ENCODE results near the gene AMPD3. TPM values are rescaled to one million over a fixed set of nuclear protein-coding genes. Genes with fewer than 3 reads are reported as not detected.

Gene AMPD3
- total and polyA plus RNA-seq, 9 donors: 2.0 to 9.3 (median 6.8) TPM

DNA sequence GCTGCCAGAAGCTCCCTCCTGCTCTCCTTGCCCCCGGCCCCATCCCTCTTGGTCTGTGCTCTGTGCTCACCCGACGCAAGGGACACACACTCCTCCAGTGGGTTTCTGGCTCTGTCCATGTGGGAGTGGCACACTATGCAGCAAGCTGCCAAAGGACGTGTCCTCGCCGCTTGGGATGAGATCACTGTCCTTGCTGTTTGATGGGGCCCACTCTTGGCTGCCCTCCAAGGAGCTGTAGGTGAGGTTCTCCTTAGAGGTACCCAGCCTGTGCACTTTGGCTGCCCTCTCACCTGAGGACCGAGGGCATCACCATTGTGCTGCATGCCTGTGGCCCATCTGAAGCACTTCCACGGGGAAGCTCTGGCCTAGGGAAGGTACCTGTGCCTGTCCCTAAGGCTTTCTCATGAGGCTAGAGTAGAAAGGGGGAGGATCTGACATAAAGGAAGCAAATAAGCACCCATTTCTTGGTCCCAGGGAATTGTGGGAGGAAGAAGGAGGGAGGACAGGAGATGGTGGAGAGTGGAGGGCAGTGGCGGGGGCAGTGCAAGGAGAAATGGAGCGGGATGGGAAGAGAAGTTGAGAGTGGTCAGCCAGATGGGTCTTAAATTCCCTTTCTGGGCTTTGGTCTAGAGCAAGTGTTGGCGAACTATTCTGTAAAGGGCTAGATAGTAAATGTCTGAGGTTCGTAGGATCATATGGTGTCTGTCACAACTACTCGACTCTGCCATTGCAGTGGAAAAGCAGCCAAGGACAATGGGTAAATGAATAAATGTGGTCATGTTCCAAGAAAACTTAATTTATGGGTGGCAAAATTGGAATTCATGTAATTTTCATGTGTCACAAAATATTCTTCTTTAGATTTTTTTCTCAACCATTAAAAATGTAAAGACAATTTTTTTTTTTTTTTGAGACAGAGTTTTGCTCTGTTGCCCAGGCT is 47.0 kb upstream of the AMPD3 start:
- DNase-seq: no peak

DNA sequence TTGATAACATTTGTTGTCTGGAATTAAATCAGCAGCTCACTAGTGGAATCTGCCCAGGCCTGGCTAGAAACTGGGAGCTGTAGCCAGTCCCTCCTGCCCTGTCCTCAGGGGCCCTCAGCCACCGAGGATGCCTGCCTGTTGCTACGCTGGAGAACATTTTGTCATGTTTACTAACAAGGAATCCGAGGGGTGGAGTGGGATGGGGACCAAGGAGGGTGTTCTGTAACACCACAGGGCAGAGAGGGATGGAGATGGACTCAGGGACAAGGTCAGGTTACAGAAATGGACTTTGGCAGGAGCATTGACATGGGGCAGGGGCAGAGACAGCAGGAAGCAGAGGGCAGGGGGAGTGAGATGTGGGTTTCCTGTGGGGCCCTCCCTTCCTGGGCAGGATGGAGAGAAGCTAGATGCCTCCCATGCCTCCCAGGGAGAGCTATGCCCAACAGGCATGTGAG is 45.8 kb upstream of the AMPD3 start:
- H3K36me3 ChIP-seq: no peaks in the 10 kb centered on the region
- no peak for DNase-seq
- no peak overlapping the region for H3K27ac ChIP-seq
- no peak overlapping the region for H3K4me3 ChIP-seq
- no peaks in the 10 kb centered on the region for H3K9me3 ChIP-seq
- no peaks in the 10 kb centered on the region for H3K27me3 ChIP-seq
- 48 to 75% (median 63%) methylated on average over 3 of the region's 3 CpGs for WGBS, 3 donors
- no peak for TF ChIP-seq POLR2A (IDR thresholded peaks at IDR 0.05)
- TF ChIP-seq, protein P1, sequence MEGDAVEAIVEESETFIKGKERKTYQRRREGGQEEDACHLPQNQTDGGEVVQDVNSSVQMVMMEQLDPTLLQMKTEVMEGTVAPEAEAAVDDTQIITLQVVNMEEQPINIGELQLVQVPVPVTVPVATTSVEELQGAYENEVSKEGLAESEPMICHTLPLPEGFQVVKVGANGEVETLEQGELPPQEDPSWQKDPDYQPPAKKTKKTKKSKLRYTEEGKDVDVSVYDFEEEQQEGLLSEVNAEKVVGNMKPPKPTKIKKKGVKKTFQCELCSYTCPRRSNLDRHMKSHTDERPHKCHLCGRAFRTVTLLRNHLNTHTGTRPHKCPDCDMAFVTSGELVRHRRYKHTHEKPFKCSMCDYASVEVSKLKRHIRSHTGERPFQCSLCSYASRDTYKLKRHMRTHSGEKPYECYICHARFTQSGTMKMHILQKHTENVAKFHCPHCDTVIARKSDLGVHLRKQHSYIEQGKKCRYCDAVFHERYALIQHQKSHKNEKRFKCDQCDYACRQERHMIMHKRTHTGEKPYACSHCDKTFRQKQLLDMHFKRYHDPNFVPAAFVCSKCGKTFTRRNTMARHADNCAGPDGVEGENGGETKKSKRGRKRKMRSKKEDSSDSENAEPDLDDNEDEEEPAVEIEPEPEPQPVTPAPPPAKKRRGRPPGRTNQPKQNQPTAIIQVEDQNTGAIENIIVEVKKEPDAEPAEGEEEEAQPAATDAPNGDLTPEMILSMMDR (IDR thresholded peaks at IDR 0.05): no peak
- no peaks in the 10 kb centered on the region for H3K4me1 ChIP-seq (ENCODE audit: insufficient read depth)
- intact Hi-C loops (cut with DNase I): loop anchor here in 3 of 4 donors (5.0 kb wide), 1 partner anchor 328 kb away; no protein-coding TSS in a partner anchor

More for the DNA sequence above, 47.0 kb upstream of the AMPD3 start:
- Histone ChIP-seq H3K9me3 (no peaks in the 10 kb centered on the region), H3K27ac (no peak overlapping the region), H3K4me3 (no peak overlapping the region), H3K27me3 (no peaks in the 10 kb centered on the region), H3K36me3 (no peaks in the 10 kb centered on the region), H3K4me1 (ENCODE audit: insufficient read depth) (no peaks in the 10 kb centered on the region)
- WGBS, 3 donors: 87 to 89% (median 89%) methylated on average over 13 of the region's 13 CpGs
- no peak for TF ChIP-seq EP300 (IDR thresholded peaks at IDR 0.05)
- TF ChIP-seq POLR2A (IDR thresholded peaks at IDR 0.05): no peak
- TF ChIP-seq, protein P1 (IDR thresholded peaks at IDR 0.05): no peak
- intact Hi-C loops (cut with DNase I): loop anchor here (2.0 to 5.0 kb wide), 2 partner anchors 327 to 329 kb away; no protein-coding TSS in a partner anchor

DNA sequence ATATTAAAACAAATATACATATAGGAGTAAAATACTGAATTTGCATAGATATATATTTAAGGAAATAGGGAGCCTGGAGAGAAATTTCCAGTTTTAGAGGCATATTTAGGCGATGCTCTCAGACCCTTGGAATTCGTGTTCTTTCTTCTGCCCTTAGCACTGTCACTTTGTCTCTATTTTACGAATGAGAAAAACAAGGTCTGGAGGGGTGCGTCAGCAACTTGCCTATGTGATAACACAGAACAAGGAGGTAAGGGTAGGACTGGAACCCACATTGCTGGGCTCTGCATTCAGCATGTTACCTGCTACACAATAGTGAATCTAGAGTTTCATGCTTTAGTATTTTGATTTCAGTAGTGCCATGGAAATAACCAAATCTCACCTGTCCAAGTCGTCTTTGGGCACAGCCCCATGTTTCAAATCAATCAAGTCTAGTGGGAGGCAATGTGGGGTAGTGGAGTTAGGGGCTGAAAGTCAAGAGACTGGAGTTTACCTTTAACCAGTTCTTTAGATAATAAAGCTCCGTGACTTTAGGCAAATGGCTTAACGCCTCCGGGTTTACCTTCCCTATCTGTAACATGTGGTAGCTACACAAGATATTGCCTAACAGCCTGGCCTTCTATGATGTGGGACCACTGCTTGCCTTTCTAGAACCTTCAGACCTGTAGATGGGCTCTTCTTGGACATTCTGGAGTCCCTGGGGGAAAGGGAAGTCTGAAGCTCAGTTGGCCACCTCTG is 44.8 kb upstream of the AMPD3 start:
- intact Hi-C loops (cut with DNase I): no loop called here
- H3K27me3 ChIP-seq: no peaks in the 10 kb centered on the region
- TF ChIP-seq POLR2A (IDR thresholded peaks at IDR 0.05) (no peak), EP300 (IDR thresholded peaks at IDR 0.05) (no peak)
- TF ChIP-seq, protein P1 (IDR thresholded peaks at IDR 0.05): no peak

DNA sequence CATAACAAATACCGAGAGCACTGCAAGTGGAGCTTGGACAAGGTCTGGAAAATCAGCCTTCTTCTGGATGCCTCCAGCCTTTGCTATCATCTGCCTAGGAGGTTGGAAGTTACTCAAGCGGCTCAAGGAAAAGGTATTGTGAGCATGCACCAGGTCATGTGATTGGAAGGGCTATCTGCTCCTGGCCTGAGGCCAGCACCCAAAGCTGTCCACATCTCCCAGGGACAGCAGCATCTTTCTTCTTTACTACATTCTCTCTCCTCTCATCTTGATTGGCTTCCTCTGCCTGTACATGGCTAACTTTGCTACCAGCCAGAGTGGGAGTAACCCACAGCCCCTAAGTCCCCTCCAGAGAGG is 44.2 kb upstream of the AMPD3 start:
- Histone ChIP-seq H3K9me3 (no peaks in the 10 kb centered on the region), H3K4me3 (no peak overlapping the region), H3K27me3 (no peaks in the 10 kb centered on the region), H3K4me1 (ENCODE audit: insufficient read depth) (no peaks in the 10 kb centered on the region), H3K27ac (no peak overlapping the region), H3K36me3 (no peaks in the 10 kb centered on the region)
- no peak for TF ChIP-seq POLR2A (IDR thresholded peaks at IDR 0.05)
- TF ChIP-seq, protein P1 (IDR thresholded peaks at IDR 0.05): no peak
- no peak for TF ChIP-seq EP300 (IDR thresholded peaks at IDR 0.05)
- intact Hi-C loops (cut with DNase I): no loop called here
- 94 to 98% (median 97%) methylated on average over 2 of the region's 2 CpGs for WGBS, 3 donors
- DNase-seq: no peak

More for the DNA sequence above, 44.8 kb upstream of the AMPD3 start:
- Histone ChIP-seq H3K4me3 (no peak overlapping the region), H3K36me3 (no peaks in the 10 kb centered on the region), H3K4me1 (ENCODE audit: insufficient read depth) (no peaks in the 10 kb centered on the region), H3K27ac (no peak overlapping the region), H3K9me3 (no peaks in the 10 kb centered on the region)
- WGBS, 3 donors: 83 to 95% (median 88%) methylated on average over 8 of the region's 8 CpGs
- no peak for DNase-seq

Data from ovary (tissue), 9 donors.